Measurements from ENCODE around the gene LITAF.

Gene LITAF

GRCh38 chr16:11557801-11558200 is 28.9 kb downstream of the LITAF start:
- no peak for DNase-seq (ENCODE audit: low read depth)
- no peak for TF ChIP-seq CTCF (IDR thresholded peaks at IDR 0.05; ENCODE audit: insufficient read depth, low read depth, low read length, missing control alignments)

GRCh38 chr16:11556945-11557720 is 29.6 kb downstream of the LITAF start:
- no peak for TF ChIP-seq CTCF (IDR thresholded peaks at IDR 0.05; ENCODE audit: insufficient read depth, low read depth, low read length, missing control alignments)
- no peak overlapping the region for H3K4me3 ChIP-seq (ENCODE audit: low read depth, low read length)
- peak; percentile 45 for DNase-seq (ENCODE audit: low read depth)

More at GRCh38 chr16:11557801-11558200, 28.9 kb downstream of the LITAF start:
- H3K4me3 ChIP-seq (ENCODE audit: low read depth, low read length), result no peak overlapping the region

GRCh38 chr16:11556214-11556819 is 30.4 kb downstream of the LITAF start:
- no peak overlapping the region for H3K4me3 ChIP-seq (ENCODE audit: low read depth, low read length)
- TF ChIP-seq CTCF (IDR thresholded peaks at IDR 0.05; ENCODE audit: insufficient read depth, low read depth, low read length, missing control alignments), result no peak
- DNase-seq (ENCODE audit: low read depth), result no peak

- TF ChIP-seq CTCF (IDR thresholded peaks at IDR 0.05; ENCODE audit: insufficient read depth, low read depth, low read length, missing control alignments), result no peak
- H3K4me3 ChIP-seq (ENCODE audit: low read depth, low read length), result no peak overlapping the region
- DNase-seq (ENCODE audit: low read depth), result no peak
Observed at GRCh38 chr16:11554053-11554452, 32.7 kb downstream of the LITAF start.

- DNase-seq (ENCODE audit: low read depth), result no peak
- no peak for TF ChIP-seq CTCF (IDR thresholded peaks at IDR 0.05; ENCODE audit: insufficient read depth, low read depth, low read length, missing control alignments)
- H3K4me3 ChIP-seq (ENCODE audit: low read depth, low read length), result no peak overlapping the region
Observed at GRCh38 chr16:11553371-11553770, 33.3 kb downstream of the LITAF start.

GRCh38 chr16:11552440-11552839 is 34.3 kb downstream of the LITAF start:
- no peak overlapping the region for H3K4me3 ChIP-seq (ENCODE audit: low read depth, low read length)
- TF ChIP-seq CTCF (IDR thresholded peaks at IDR 0.05; ENCODE audit: insufficient read depth, low read depth, low read length, missing control alignments), result no peak
- DNase-seq (ENCODE audit: low read depth), result no peak
